Stimulated activated CD4-positive, alpha-beta T cell treated with anti-CD3 and anti-CD28 coated beads, Interleukin-12 subunit alpha, Interleukin-12 subunit beta, amount 100 ng/mL, for 48 hours (primary cell): ENCODE data around the gene TMSB10.
"Not testable (repeated sequence)": the region's sequence is repeated elsewhere in the genome, so short reads cannot be mapped to it uniquely, and the experiment has no call there.

ENCODE experiments used
- DNase-seq, 3 donors: peaks; one replicate each; pipeline ENCODE4 v3.0.0-alpha.2; 2020; ENCODE audit warnings: low read depth in 2 of 3, low spot score in 1 of 3

TMSB10 gene

DNA sequence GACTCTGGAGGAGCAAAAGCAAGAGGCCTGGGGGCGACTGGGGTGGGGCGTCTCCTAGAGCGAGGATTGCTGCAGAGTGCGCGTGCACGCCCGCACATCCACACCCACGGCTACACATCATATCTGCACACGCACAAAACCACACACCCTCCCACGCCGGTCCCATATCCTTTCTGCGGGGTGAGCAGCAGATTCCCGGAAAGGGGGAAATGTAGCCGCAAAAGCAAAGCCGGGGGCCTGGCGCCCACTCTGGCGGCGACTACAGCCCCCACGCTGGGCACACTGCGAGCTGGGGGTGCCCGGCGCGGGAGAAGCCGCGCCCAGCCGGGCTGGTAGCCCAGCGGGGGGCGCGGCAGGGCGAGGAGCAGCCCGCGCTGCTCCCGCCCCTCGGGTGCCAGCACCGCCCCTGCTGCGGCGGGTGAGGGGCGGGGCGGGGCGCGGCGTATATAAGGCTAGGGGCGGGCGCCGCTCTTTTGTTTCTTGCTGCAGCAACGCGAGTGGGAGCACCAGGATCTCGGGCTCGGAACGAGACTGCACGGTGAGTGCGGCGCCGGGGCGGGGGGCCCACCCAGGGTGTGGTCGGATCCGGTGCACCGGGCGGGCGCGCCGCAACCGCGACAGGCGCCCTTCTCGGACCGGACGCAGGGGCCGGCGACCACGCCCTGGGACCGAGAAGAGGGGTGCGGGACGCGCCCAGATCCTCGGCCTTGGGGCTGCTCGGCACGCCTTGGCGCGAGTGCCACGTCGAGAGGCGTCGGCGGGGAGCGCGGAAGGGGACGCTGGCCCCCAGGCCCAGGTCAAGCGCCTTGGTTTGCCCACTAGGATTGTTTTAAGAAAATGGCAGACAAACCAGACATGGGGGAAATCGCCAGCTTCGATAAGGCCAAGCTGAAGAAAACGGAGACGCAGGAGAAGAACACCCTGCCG, at the start of gene TMSB10:
TSS of gene TMSB10 (plus strand) at position 476 of the 927 bp plus-strand sequence.
- peak; percentile 80 to 87 (median 81) for DNase-seq

DNA sequence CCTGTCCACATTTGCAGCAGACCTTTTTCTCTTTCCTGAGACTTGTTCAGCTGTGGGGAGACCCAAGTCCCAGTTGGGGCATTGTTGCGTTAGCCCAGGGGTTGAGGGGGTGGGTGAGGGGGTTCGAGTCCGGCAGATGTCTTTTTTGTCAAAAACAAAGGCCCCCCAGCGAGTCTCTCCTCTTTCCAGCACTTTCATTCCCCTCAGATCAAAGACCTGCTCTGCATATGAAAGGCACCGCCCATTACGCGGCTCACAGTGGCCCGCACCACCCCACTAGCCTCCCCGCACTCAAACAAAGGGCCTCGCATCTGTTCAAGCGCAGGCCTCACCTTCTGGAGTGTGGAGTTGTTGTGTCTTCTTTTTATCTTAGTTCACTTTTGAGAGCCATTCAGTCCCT, 49.7 kb upstream of the TMSB10 start:
- no peak for DNase-seq

- DNase-seq, result no peak
Measured at GRCh38 chr2:84856787-84857186, 48.7 kb upstream of the TMSB10 start.

DNA sequence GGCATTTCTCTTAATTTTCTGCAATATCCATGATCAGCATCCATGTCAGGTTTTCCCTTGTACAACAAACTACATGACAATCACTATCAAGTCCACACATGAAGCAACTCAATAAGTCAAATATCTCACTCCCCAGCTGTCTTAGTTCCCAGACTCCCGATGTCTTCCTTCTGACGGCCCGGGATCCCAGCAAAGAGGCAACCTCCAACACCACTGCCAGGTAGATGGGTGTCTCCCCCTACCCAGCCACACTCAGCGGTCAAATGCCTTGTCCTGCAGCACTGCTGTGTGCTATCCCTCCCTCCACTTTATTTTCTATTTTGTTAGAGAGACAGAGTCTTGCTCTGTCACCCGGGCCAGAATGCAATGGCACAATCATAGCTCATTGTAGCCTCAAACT, 47.9 kb upstream of the TMSB10 start:
- no peak for DNase-seq

DNA sequence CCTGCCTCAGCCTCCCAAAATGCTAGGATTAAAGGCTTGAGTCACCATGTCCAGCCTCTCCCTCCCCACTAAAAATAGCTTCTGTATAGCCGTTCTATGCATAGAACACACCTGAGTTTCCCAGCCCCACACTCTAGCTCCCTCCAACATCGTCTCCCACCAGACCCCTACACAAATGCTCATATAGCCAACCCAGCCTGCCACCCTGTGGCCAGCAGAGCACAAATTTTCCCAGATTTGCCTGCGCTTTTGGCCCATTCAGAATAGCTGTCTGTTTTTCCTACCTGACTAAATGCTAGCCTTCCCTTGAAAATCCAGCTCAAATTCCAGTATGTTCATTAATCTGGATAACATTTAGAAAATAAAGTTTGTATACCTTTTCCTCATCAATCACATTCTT, 47.3 kb upstream of the TMSB10 start:
- DNase-seq, result no peak

DNA sequence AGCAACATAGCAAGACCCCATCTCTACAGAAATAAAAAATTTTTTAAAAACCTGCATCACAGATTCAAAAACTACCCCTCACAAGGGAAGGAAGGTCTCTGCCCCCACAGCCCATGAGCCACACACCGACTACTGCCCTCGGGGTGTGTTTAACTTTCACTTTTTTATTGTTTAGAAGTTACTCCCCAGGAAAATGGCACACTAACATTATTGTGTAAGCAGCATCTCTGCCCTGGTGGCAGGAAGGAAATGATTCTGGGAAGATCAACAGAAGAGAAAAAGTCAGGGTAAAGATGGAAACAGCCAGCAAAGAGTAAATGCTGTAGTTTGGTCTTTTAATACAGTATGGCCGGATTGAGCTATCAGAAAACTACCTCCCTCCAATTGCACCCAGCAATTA, 46.5 kb upstream of the TMSB10 start:
- no peak for DNase-seq

- DNase-seq, result no peak
Measured at GRCh38 chr2:84861539-84861938, 43.9 kb upstream of the TMSB10 start.

GRCh38 chr2:84862006-84862405, 43.5 kb upstream of the TMSB10 start:
- no peak for DNase-seq

DNA sequence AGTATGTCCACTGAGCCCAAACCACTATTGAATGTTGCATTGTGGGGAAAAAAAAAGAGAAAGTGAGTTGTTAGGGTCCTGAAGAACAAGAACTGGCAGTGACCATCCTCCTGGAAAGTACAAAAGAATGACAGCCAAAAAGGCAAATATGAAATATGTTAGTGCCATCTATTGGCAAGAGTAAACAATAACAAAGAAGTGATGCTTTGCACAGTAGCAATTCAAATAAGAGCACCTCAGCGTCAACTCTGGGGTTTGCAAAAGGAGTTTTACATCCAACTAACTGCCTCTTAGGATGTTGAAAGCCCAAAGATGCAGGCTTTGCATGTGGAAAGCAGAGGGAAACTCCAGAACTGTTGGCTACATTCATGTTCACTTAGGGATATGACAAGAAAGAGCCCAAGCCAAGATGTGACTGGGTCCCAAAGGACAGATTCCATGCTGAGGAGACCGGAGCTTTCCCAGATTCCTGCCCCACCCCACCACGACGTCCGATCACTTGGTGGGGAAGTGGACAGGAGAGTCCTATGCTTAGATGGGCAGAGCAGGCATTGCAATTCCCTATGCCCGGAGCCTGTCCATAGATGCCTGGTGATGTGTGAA, 40.2 kb upstream of the TMSB10 start:
- no peak for DNase-seq

- DNase-seq, result no peak
Measured at GRCh38 chr2:84866122-84866521, 39.3 kb upstream of the TMSB10 start.

DNA sequence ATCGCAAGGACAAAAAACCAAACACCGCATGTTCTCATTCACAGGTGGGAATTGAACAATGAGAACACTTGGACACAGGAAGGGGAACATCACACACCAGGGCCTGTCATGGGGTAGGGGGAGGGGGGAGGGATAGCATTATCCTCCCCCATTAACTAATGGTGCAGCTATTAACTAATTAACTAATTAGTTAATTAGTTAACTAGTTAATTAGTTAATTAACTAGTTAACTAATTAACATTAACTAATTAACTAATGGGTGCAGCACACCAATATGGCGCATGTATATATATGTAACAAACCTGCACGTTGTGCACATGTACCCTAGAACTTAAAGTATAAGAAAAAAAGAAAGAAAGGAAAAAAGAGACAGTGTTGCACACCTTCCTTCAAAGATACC, 37.1 kb upstream of the TMSB10 start:
- DNase-seq, result not testable (repeated sequence)

DNA sequence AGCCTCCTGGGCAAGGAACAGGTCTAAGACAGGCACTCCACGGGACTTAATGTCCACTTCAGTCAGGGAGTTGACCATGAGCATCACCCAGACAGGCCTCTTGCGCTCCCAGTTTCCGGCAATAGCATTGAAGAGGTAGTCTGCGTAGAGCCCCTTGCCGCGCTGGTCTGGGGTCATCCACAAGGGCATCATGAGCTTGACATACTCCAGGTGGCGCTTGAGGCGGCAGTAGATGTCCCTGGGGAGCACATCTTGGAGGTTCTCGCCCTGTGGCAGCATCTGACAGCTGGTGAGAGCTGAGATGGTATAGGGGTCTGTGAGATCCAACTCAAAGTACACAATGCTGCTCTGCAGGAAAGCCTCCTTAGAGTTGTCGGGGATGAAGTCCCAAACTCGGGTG, 35.1 kb upstream of the TMSB10 start:
- no peak for DNase-seq

GRCh38 chr2:84872691-84873090, 32.8 kb upstream of the TMSB10 start:
- DNase-seq, result not testable (repeated sequence)

DNA sequence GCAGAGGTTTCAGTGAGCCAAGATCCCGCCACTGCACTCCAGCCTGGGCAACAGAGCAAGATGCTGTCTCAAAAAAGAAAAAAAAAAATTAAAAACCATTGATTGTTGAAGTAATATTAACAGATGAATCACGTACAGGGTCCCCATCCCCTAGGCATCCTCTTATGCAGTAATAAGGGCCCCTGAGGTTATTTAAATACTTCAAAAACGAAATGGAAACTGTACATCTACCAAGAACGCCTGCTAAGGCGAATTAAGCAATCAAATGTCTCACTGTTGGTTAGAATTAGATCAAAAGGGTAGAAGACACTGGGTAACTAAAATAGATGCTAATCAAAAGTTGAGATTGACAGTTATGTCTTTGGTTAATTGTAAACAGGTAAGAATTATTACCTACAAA, 32.1 kb upstream of the TMSB10 start:
- no peak for DNase-seq

GRCh38 chr2:84874381-84875212, 30.9 kb upstream of the TMSB10 start:
- DNase-seq, result no peak

DNA sequence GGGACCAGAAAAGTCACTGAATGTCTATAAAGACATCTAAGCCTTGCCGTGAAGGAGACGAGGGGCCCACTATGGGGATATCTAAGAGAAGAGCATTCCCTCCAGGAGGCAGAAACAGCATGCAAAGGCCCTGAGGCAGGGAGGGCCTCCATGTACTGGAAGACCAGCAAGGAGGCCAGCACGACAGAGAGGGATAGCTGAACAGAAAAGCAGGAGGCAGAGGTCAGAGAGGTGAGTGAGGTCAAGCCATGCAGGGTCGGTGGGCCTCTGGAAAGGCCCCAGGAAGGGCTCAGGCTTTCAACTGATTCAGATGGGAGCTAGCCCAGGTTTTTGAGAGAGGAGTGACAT, 30.3 kb upstream of the TMSB10 start:
- no peak for DNase-seq

DNA sequence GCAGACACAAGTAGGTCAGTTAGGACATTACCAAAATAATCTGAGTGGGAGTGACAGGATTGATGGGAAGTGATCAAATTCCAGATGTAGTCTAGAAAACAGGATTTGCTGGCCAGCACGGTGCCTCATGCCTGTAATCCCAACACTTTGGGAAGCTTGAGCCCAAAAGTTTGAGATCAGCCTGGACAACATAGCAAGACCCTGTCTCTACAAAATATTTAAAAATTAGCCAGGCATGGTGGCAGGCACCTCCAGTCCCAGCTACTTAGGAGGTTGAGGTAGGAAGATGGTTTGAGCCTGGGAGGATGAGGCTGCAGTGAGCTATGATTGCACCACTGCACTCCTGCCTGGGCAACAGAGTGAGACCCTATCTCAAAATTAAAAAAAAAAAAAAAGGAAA, 29.8 kb upstream of the TMSB10 start:
- DNase-seq, result not testable (repeated sequence)

DNA sequence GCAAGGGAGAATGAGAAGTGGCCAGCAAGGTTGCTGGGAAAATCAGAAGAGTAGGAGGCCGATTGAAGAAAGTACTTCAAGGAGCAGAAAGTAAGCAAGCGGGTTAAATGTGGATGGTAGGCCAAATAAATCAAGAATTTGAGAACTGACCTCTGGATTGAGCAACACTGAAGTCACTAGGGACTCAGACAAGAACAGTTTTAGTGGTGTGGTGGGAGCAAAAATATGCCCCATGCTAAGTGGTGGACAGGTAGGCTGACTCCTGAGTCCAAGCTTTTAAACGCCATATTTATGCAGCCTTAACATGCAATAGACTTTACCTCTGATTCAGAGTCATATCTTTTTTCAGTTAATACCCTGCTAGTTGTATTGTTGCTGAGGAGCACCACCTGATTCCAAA, 29.1 kb upstream of the TMSB10 start:
- DNase-seq, result no peak

- DNase-seq, result no peak
Measured at GRCh38 chr2:84878459-84878858, 27.0 kb upstream of the TMSB10 start.

GRCh38 chr2:84878896-84879583, 26.4 kb upstream of the TMSB10 start:
- DNase-seq, result no peak
